Measurements from ENCODE around the gene CCDC192. TPM values are rescaled to one million over a fixed set of nuclear protein-coding genes. Genes with fewer than 3 reads are reported as not detected.

Gene CCDC192
- total RNA-seq, 1 donor from 2014 or later: not detected

- intact Hi-C loops (cut with DNase I): no loop called here
- DNase-seq: no peak
- ATAC-seq: no peak
- H3K36me3 ChIP-seq: no peaks in the 10 kb centered on the region
- H3K27me3 ChIP-seq: no peaks in the 10 kb centered on the region
- no peak overlapping the region for H3K4me3 ChIP-seq
- H3K9me3 ChIP-seq: no peaks in the 10 kb centered on the region
- TF ChIP-seq CTCF (IDR thresholded peaks at IDR 0.05): no peak
- H3K27ac ChIP-seq: no peak overlapping the region
- H3K4me1 ChIP-seq: no peaks in the 10 kb centered on the region
These were observed 188.8 kb downstream of the CCDC192 start for GRCh38 chr5:127891942-127892341.

GRCh38 chr5:127892467-127893207 is 189.4 kb downstream of the CCDC192 start:
- Histone ChIP-seq H3K27ac (peak overlapping the region; percentile 39), H3K27me3 (no peaks in the 10 kb centered on the region), H3K4me1 (no peaks in the 10 kb centered on the region), H3K4me3 (no peak overlapping the region), H3K9me3 (no peaks in the 10 kb centered on the region), H3K36me3 (no peaks in the 10 kb centered on the region)
- DNase-seq (no peak), ATAC-seq (no peak)
- TF ChIP-seq CTCF (IDR thresholded peaks at IDR 0.05): no peak
- intact Hi-C loops (cut with DNase I): no loop called here

GRCh38 chr5:127893232-127893631 is 190.0 kb downstream of the CCDC192 start:
- H3K36me3 ChIP-seq: no peaks in the 10 kb centered on the region
- DNase-seq (no peak), ATAC-seq (no peak)
- peak overlapping the region; percentile 39 for H3K27ac ChIP-seq
- H3K27me3 ChIP-seq: no peaks in the 10 kb centered on the region
- no peak overlapping the region for H3K4me3 ChIP-seq
- intact Hi-C loops (cut with DNase I): no loop called here
- no peaks in the 10 kb centered on the region for H3K4me1 ChIP-seq
- no peaks in the 10 kb centered on the region for H3K9me3 ChIP-seq
- no peak for TF ChIP-seq CTCF (IDR thresholded peaks at IDR 0.05)

GRCh38 chr5:127894461-127894860 is 191.3 kb downstream of the CCDC192 start:
- Histone ChIP-seq H3K27ac (no peak overlapping the region), H3K4me3 (no peak overlapping the region), H3K9me3 (no peaks in the 10 kb centered on the region), H3K4me1 (no peaks in the 10 kb centered on the region), H3K36me3 (no peaks in the 10 kb centered on the region), H3K27me3 (no peaks in the 10 kb centered on the region)
- intact Hi-C loops (cut with DNase I): no loop called here
- DNase-seq: no peak
- no peak for TF ChIP-seq CTCF (IDR thresholded peaks at IDR 0.05)
- no peak for ATAC-seq

- ATAC-seq: no peak
- Histone ChIP-seq H3K4me1 (no peaks in the 10 kb centered on the region), H3K36me3 (no peaks in the 10 kb centered on the region), H3K9me3 (no peaks in the 10 kb centered on the region), H3K4me3 (no peak overlapping the region), H3K27me3 (no peaks in the 10 kb centered on the region), H3K27ac (no peak overlapping the region)
- no peak for TF ChIP-seq CTCF (IDR thresholded peaks at IDR 0.05)
- no peak for DNase-seq
- intact Hi-C loops (cut with DNase I): no loop called here
These were observed 195.5 kb downstream of the CCDC192 start for GRCh38 chr5:127898551-127899213.

Data from upper lobe of right lung (tissue), 1 donor.